OCI-M2 (cell line): ENCODE results near the gene TBC1D12.
"Not testable (repeated sequence)": the region's sequence is repeated elsewhere in the genome, so short reads cannot be mapped to it uniquely, and the experiment has no call there.

ENCODE experiments used
- DNase-seq: peaks from one replicate; lab custom pipeline; 2025; ENCODE audit not compliant: unreplicated experiment; lab: John Stamatoyannopoulos, UW

Gene TBC1D12

GRCh38 chr10:94542282-94542681 lies 139.9 kb downstream of the TBC1D12 start:
- not testable (repeated sequence) for DNase-seq

- DNase-seq: peak; percentile 50
Observed at GRCh38 chr10:94545391-94546048, 143.2 kb downstream of the TBC1D12 start, which contains the start of gene HELLS. TSS of gene HELLS (plus strand) at chr10:94545788. CDS start at chr10:94545922, 134 bp downstream.

- no peak for DNase-seq
Observed at GRCh38 chr10:94546049-94546900, 143.9 kb downstream of the TBC1D12 start.

- DNase-seq: no peak
Observed at GRCh38 chr10:94546901-94547185, 144.5 kb downstream of the TBC1D12 start.

- no peak for DNase-seq
Observed at GRCh38 chr10:94549221-94549620, 146.9 kb downstream of the TBC1D12 start.

- not testable (repeated sequence) for DNase-seq
Observed at GRCh38 chr10:94567714-94568307, 165.5 kb downstream of the TBC1D12 start.

GRCh38 chr10:94571081-94571480 lies 168.7 kb downstream of the TBC1D12 start:
- DNase-seq: no peak

- DNase-seq: no peak
Observed at GRCh38 chr10:94571528-94571927, 169.2 kb downstream of the TBC1D12 start.

- DNase-seq: no peak
Observed at GRCh38 chr10:94578790-94579189, 176.4 kb downstream of the TBC1D12 start.

GRCh38 chr10:94583124-94583523 lies 180.8 kb downstream of the TBC1D12 start:
- DNase-seq: no peak
